H1 (cell line): ENCODE measurements around the gene NMNAT3.

ENCODE experiments used
- CTCF ChIP-seq, 3 experiments: IDR thresholded peaks; 1 replicate in 2 of 3; 2 replicates in 1 of 3; pipeline versions ENCODE4 v1.5.1 to v1.6.1; 2011; ENCODE audit warnings: low read length in 3 of 3, mild to moderate bottlenecking in 3 of 3, inconsistent platforms in 2 of 3, low read depth in 1 of 3, moderate library complexity in 1 of 3; ENCODE audit not compliant: insufficient read depth in 1 of 3; ENCODE audit errors: control extremely low read depth in 1 of 3
- GTF2F1 ChIP-seq: IDR thresholded peaks from 2 replicates; pipeline ENCODE4 v1.6.1; 2012; ENCODE audit warnings: low read depth, low read length, improper control_type of control experiment, borderline replicate concordance

- TF ChIP-seq GTF2F1 (no peak), CTCF (IDR thresholded peaks at IDR 0.05; ENCODE audit: control extremely low read depth in 1 of 3, insufficient read depth in 1 of 3, low read depth in 1 of 3, low read length in 3 of 3) (no peak)
These were observed 47.2 kb downstream of the NMNAT3 start for GRCh38 chr3:139630542-139630941.
